Testis (tissue), 3 donors: ENCODE measurements around the gene CHCHD3. TPM values are rescaled to one million over a fixed set of nuclear protein-coding genes. Genes with fewer than 3 reads are reported as not detected.

Experiments
- DNase-seq: peaks from one replicate; pipeline ENCODE4 v3.0.0-alpha.2; 2019
- H3K27ac ChIP-seq, 2 donors: fragments of 200-600 bp; sonication (generic); one replicate each; pipeline ENCODE4 v1.5.1; 2019
- H3K27me3 ChIP-seq: fragments of 200-600 bp; sonication (generic); one replicate; pipeline ENCODE4 v1.5.1; 2019
- H3K36me3 ChIP-seq: fragments of 200-600 bp; sonication (generic); one replicate; pipeline ENCODE4 v1.5.1; 2017; ENCODE audit warnings: low read depth; ENCODE audit errors: missing control alignments
- H3K4me1 ChIP-seq: fragments of 200-600 bp; sonication (generic); one replicate; pipeline ENCODE4 v1.5.1; 2019
- H3K4me3 ChIP-seq, 2 donors: fragments of 200-600 bp; sonication (generic); one replicate each; pipeline ENCODE4 v1.5.1; 2017 to 2019
- H3K9me3 ChIP-seq: fragments of 200-600 bp; sonication (generic); one replicate; pipeline ENCODE4 v1.5.1; 2017
- POLR2A ChIP-seq: fragments of 450-650 bp; IDR thresholded peaks from one replicate; pipeline ENCODE4 v1.6.1; 2017; ENCODE audit warnings: antibody characterized with exemption, mild to moderate bottlenecking, moderate library complexity
- WGBS, 2 donors: methylation state at CpG; one replicate each; pipeline ENCODE4 v1.1.5; 2018; 5-methylcytosine and 5-hydroxymethylcytosine counted together
- intact Hi-C: fragments of 100-400 bp; cut with DNase I; formaldehyde crosslinking; loops from one replicate; pipeline ENCODE4 v1.15.1; 2023; ENCODE audit warnings: low total_unique reads
- polyA plus RNA-seq: library from polyadenylated mRNA; stranded (reverse); fragments of 350-450 nt; fragmentation: Illumina TruSeq; extraction: RNeasy Lipid Tissue Mini Kit (QIAGEN cat#74804); gene quantifications from one replicate; pipeline ENCODE4 v1.2.3, GENCODE V29; 2014; ENCODE audit warnings: low read depth, low replicate concordance; ENCODE audit not compliant: insufficient read depth
- total RNA-seq, 2 donors: library from RNA; depleted of rRNA; stranded (reverse); fragments of >200 nt; gene quantifications; one replicate each; pipeline ENCODE4 v1.2.3, GENCODE V29; 2016
- TF ChIP-seq, protein P1 (sequence below), 3 experiments: fragments of 450-650 bp in 2 of 3; fragments of 200-600 bp in 1 of 3; sonication (generic) in 1 of 3; IDR thresholded peaks; one replicate each; pipeline ENCODE4 v1.5.1; 2016 to 2019; ENCODE audit warnings: antibody characterized with exemption in 3 of 3, mild to moderate bottlenecking in 2 of 3, moderate library complexity in 1 of 3

The CHCHD3 gene
- total and polyA plus RNA-seq, 3 donors from 2014 or later: 44.0 to 53.0 (median 47.9) TPM

DNA sequence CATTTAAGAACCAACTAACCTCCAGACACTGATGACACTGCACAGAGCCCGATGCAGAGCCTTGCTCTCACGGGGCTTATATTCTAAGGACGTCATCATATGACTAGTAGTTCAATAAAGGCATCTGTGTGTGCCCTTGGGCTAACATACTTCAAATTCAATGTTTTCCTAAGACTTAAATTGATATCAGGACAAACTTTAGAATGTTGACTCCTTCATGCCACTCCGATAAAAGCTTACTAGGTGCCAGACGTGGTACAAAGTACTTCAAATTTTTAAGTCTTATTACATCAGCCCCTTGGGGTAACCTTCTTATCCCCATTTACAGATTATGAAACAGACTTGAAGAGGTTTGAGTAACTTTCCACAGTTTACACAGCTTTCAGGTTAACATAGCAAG is 314.5 kb downstream of the CHCHD3 start:
- intact Hi-C loops: no loop called here
- Histone ChIP-seq H3K9me3 (no peaks in the 10 kb centered on the region), H3K36me3 (no peaks in the 10 kb centered on the region), H3K27me3 (no peaks in the 10 kb centered on the region), H3K27ac (no peak overlapping the region), H3K4me1 (no peaks in the 10 kb centered on the region), H3K4me3 (no peak overlapping the region)
- no peak for DNase-seq
- TF ChIP-seq, protein P1, sequence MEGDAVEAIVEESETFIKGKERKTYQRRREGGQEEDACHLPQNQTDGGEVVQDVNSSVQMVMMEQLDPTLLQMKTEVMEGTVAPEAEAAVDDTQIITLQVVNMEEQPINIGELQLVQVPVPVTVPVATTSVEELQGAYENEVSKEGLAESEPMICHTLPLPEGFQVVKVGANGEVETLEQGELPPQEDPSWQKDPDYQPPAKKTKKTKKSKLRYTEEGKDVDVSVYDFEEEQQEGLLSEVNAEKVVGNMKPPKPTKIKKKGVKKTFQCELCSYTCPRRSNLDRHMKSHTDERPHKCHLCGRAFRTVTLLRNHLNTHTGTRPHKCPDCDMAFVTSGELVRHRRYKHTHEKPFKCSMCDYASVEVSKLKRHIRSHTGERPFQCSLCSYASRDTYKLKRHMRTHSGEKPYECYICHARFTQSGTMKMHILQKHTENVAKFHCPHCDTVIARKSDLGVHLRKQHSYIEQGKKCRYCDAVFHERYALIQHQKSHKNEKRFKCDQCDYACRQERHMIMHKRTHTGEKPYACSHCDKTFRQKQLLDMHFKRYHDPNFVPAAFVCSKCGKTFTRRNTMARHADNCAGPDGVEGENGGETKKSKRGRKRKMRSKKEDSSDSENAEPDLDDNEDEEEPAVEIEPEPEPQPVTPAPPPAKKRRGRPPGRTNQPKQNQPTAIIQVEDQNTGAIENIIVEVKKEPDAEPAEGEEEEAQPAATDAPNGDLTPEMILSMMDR (IDR thresholded peaks at IDR 0.05): no peak
- no peak for TF ChIP-seq POLR2A
- WGBS, 2 donors: 87 to 88% methylated on average over 5 of the region's 5 CpGs

DNA sequence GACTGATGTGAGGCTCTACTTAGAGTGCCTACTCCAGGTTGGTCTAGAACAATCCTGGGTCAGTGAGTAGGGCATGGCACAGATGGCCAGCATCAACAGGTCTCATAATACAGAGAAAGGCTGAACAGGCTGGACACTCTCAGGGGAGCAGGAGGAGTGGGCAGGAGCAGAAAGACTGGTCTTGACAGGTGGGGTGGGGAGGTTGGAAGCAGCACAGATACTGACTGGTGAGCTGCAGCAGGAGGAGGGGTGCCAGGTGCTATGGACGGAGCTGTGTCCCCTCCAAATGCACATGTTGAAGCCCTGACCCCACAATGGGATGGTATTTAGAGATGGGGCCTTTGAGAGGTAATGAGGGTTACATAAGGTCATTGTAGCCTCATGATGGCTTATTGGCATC is 315.2 kb downstream of the CHCHD3 start:
- Histone ChIP-seq H3K9me3 (no peaks in the 10 kb centered on the region), H3K27me3 (no peaks in the 10 kb centered on the region), H3K36me3 (no peaks in the 10 kb centered on the region), H3K4me3 (no peak overlapping the region), H3K4me1 (no peaks in the 10 kb centered on the region), H3K27ac (no peak overlapping the region)
- TF ChIP-seq, protein P1 (IDR thresholded peaks at IDR 0.05): no peak
- TF ChIP-seq POLR2A: no peak
- no peak for DNase-seq
- intact Hi-C loops: no loop called here
- 87 to 89% methylated on average over 1 of the region's 1 CpG for WGBS, 2 donors

- DNase-seq: no peak
- TF ChIP-seq, protein P1 (IDR thresholded peaks at IDR 0.05): no peak
- no peaks in the 10 kb centered on the region for H3K9me3 ChIP-seq
- 88 to 97% methylated on average over 11 of the region's 11 CpGs for WGBS, 2 donors
- no peak overlapping the region for H3K27ac ChIP-seq
- H3K4me3 ChIP-seq: no peak overlapping the region
- H3K36me3 ChIP-seq: no peaks in the 10 kb centered on the region
- no peaks in the 10 kb centered on the region for H3K4me1 ChIP-seq
- intact Hi-C loops: no loop called here
- no peaks in the 10 kb centered on the region for H3K27me3 ChIP-seq
Measured at GRCh38 chr7:132765861-132766260, 316.0 kb downstream of the CHCHD3 start.

DNA sequence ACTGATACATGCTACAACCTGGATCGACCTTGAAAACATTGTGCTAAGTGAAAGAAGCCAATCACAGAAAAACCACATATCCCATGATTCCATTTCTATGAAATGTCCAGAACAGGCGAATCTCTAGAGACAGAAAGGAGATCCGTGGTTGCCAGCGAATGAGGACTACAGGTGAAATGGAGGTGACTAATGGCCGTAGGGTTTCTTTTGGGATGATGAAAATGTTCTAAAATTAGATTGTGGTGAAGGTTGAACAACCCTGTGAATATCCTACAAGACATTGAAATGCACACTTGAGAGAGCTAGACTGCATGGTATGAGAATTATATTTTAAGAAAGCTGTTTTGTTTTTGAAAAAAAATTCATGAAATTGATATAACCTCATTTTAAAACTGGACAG is 317.1 kb downstream of the CHCHD3 start:
- intact Hi-C loops: no loop called here
- WGBS, 2 donors: 88 to 90% methylated on average over 5 of the region's 5 CpGs
- Histone ChIP-seq H3K9me3 (no peaks in the 10 kb centered on the region), H3K36me3 (no peaks in the 10 kb centered on the region), H3K27me3 (no peaks in the 10 kb centered on the region), H3K27ac (no peak overlapping the region), H3K4me3 (no peak overlapping the region), H3K4me1 (no peaks in the 10 kb centered on the region)
- TF ChIP-seq, protein P1 (IDR thresholded peaks at IDR 0.05): no peak
- TF ChIP-seq POLR2A: no peak
- DNase-seq: no peak

- Histone ChIP-seq H3K4me1 (peaks cover 4% of the 10 kb centered on the region), H3K27ac (no peak overlapping the region), H3K9me3 (no peaks in the 10 kb centered on the region), H3K4me3 (no peak overlapping the region), H3K36me3 (no peaks in the 10 kb centered on the region), H3K27me3 (no peaks in the 10 kb centered on the region)
- WGBS, 2 donors: 80 to 84% methylated on average over 7 of the region's 7 CpGs
- intact Hi-C loops: no loop called here
- DNase-seq: no peak
- TF ChIP-seq, protein P1 (IDR thresholded peaks at IDR 0.05): no peak
- TF ChIP-seq POLR2A: no peak
Measured at GRCh38 chr7:132760866-132761265, 321.0 kb downstream of the CHCHD3 start.
